Activated B cell treated with CpG ODN at 0.5 μM for 24 hours (primary cell): ENCODE data around the gene COPE. TPM values are rescaled to one million over a fixed set of nuclear protein-coding genes. Genes with fewer than 3 reads are reported as not detected.

Source experiments
- ATAC-seq: fragments of 200-7000 bp; cut with Tn5 transposase; one replicate; pipeline ENCODE4 v1.10.0; 2021; ENCODE audit warnings: low read depth, mild to moderate bottlenecking, moderate library complexity
- CTCF ChIA-PET: fragments of 350-600 bp; sonication (Branson Sonifier 250); formaldehyde crosslinking; loops from one replicate; lab custom pipeline; 2021; ENCODE audit warnings: antibody characterized with exemption; lab: Charles Lee
- POLR2A ChIA-PET: fragments of 350-600 bp; sonication (Branson Sonifier 250); formaldehyde crosslinking; loops from one replicate; lab custom pipeline; 2021; ENCODE audit warnings: antibody characterized with exemption; lab: Charles Lee
- DNase-seq: peaks from one replicate; pipeline ENCODE4 v3.0.0; 2022
- H3K27ac Mint-ChIP-seq: one replicate; pipeline ENCODE4 v1.8.0; 2020; ENCODE audit warnings: mixed read lengths
- H3K27me3 Mint-ChIP-seq: one replicate; pipeline ENCODE4 v1.8.0; 2021; ENCODE audit warnings: mixed read lengths
- H3K36me3 Mint-ChIP-seq: one replicate; pipeline ENCODE4 v1.8.0; 2021; ENCODE audit warnings: low read depth, mixed read lengths
- H3K4me1 Mint-ChIP-seq: one replicate; pipeline ENCODE4 v1.8.0; 2021; ENCODE audit warnings: mixed read lengths
- H3K4me3 Mint-ChIP-seq: one replicate; pipeline ENCODE4 v1.8.0; 2020; ENCODE audit warnings: mild to moderate bottlenecking, mixed read lengths
- H3K9me3 Mint-ChIP-seq: one replicate; pipeline ENCODE4 v1.8.0; 2020; ENCODE audit warnings: mixed read lengths
- intact Hi-C: fragments of 100-400 bp; cut with micrococcal nuclease; formaldehyde crosslinking; loops from one replicate; pipeline ENCODE4 v1.15.1; 2024
- total RNA-seq: library from RNA; stranded (reverse); gene quantifications from 2 replicates; pipeline ENCODE4 v1.2.3, GENCODE V29; 2022
- TF ChIP-seq, protein P1 (sequence below): fragments of 200-600 bp; IDR thresholded peaks from one replicate; pipeline ENCODE4 v1.8.0; 2022; ENCODE audit warnings: antibody characterized with exemption, mild to moderate bottlenecking

Gene COPE
- total RNA-seq, 1 donor from 2014 or later, result 253 TPM

DNA sequence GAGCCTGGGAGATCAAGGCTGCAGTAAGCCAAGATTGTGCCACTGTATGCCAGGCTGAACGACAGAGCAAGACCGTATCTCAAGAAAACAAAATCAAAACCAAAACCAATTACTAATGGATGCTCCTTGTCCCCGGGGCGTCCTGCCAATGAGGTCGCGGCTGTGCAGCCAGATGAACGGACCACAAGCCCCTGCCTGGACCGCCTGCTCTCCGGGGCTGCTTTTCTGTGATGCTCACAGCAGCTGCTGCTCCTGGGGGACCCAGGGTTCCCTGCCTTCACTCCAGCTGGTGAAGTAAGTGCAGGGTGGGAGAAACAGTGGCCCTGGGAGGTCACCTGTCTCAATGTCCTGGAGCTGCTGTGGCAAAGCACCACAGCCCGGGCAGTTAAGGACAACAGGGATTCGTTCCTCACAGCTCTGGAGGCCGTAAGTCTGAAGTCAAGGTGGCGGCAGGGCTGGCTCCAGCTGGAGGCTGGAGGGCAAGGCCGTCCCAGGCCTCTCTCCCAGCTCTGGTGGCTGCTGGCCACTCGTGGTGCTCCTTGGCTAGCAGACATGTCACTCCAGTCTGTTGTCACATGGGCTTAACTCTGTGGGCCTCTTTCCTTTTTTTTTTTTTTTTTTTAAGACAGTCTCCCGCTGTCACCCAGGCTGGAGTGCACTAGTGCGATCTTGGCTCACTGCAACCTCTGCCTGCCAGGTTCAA, 10.1 kb downstream of the COPE start:
- ATAC-seq (no peak), DNase-seq (no peak)
- Mint-ChIP-seq H3K4me1 (peaks cover 2% of the 10 kb centered on the region), H3K27ac (no peak overlapping the region), H3K27me3 (no peaks in the 10 kb centered on the region), H3K9me3 (no peaks in the 10 kb centered on the region), H3K4me3 (no peak overlapping the region), H3K36me3 (peaks cover 59% of the 10 kb centered on the region)
- intact Hi-C loops, result no loop called here
- ChIA-PET POLR2A (no interaction called here), CTCF (no interaction called here)
- TF ChIP-seq, protein P1, sequence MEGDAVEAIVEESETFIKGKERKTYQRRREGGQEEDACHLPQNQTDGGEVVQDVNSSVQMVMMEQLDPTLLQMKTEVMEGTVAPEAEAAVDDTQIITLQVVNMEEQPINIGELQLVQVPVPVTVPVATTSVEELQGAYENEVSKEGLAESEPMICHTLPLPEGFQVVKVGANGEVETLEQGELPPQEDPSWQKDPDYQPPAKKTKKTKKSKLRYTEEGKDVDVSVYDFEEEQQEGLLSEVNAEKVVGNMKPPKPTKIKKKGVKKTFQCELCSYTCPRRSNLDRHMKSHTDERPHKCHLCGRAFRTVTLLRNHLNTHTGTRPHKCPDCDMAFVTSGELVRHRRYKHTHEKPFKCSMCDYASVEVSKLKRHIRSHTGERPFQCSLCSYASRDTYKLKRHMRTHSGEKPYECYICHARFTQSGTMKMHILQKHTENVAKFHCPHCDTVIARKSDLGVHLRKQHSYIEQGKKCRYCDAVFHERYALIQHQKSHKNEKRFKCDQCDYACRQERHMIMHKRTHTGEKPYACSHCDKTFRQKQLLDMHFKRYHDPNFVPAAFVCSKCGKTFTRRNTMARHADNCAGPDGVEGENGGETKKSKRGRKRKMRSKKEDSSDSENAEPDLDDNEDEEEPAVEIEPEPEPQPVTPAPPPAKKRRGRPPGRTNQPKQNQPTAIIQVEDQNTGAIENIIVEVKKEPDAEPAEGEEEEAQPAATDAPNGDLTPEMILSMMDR, result no peak

DNA sequence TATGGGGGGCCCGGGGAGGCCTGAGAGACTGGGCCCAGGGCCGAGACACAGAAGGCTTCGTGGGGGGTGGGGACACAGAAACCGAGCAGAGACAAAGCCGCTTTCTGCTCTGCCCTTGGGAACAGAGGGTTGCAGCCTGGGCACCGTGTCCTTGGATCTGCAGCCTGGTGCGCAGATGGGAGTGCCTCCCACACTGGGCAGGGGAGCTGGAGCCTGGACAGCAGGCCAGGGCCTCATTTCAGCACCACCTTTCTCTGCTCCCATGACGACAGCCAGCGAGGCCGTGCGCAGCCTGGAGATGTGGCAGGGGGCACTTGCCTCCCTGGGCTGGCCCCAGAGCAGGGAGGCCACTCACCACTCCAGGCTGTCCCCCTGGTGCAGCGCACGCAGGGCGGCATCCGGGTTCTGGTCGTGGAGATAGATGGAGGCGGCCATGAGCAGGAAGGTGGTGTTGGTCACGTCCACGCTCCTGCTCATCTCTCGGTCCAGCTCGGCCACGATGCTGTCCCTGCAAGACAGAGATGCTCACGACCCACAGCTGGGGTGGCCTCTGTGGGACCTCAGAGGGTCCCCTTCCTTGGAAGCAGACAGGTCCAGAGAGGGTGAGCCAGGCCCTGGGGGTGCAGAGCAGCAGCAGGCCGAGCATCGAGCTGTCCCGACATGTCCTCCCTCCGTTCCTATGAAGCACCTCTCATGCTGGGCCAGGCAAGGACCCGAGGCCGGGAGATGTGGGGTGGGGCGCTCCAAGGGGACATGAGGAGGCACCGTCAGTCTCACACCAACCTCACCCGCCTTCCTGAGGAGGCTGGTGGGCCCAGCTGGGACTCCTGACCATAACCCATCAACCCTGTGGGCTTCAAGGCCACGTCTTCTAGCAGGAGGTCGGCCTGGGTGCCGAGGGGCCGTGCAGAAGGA, 12.3 kb downstream of the COPE start:
- no peak overlapping the region for H3K27ac Mint-ChIP-seq
- TF ChIP-seq, protein P1, result no peak
- ChIA-PET POLR2A (interaction anchor here (1.6 kb wide), 1 partner anchor 12 kb away, joined by 4 read pairs; the partner anchor contains the start of genes COPE and DDX49), CTCF (no interaction called here)
- ATAC-seq (no peak), DNase-seq (no peak)
- H3K36me3 Mint-ChIP-seq, result peaks cover 49% of the 10 kb centered on the region
- no peaks in the 10 kb centered on the region for H3K27me3 Mint-ChIP-seq
- intact Hi-C loops, result no loop called here
- no peaks in the 10 kb centered on the region for H3K9me3 Mint-ChIP-seq
- no peaks in the 10 kb centered on the region for H3K4me1 Mint-ChIP-seq
- no peak overlapping the region for H3K4me3 Mint-ChIP-seq

DNA sequence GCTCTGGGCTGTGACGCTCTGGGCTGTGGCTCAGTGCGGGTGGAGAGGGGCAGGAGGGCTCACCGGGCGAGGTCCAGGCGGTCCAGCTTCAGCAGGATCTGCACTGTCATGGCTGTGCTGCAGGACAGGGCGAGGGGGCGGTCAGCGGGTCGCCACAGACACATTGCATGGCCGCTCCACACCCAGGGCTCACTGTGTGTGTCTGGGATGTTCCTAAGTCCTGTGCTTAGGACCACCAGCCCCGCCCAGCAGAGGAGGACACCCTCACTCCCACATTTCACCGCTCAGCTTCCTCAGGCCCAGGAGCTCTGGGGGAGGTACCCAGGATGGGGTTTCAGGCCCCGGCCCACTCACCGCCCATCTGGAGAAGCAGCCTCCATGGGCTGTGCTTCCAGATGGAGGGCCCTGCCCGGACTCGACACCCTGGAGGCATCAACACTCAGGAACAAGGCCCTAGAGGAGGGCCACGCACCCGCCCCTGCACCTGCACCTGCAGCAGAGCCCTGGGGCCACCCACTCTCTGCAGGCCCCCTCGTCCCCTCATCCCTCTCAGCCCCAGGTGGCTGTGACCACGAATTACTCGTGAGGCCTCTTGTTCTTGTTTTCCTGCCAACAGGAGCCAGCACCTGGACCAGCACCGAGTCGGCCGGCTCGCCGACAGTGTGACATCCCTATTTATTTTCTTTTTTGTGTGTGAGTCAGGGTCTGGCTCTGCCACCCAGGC, 13.5 kb downstream of the COPE start:
- TF ChIP-seq, protein P1, result no peak
- ATAC-seq (no peak), DNase-seq (no peak)
- Mint-ChIP-seq H3K4me1 (no peaks in the 10 kb centered on the region), H3K4me3 (no peak overlapping the region), H3K27ac (no peak overlapping the region), H3K9me3 (no peaks in the 10 kb centered on the region), H3K27me3 (no peaks in the 10 kb centered on the region), H3K36me3 (peaks cover 51% of the 10 kb centered on the region)
- intact Hi-C loops, result no loop called here
- CTCF ChIA-PET, result no interaction called here
- POLR2A ChIA-PET, result interaction anchor here (1.6 kb wide), 1 partner anchor 14 kb away, joined by 4 read pairs; the partner anchor contains the start of genes COPE and DDX49

DNA sequence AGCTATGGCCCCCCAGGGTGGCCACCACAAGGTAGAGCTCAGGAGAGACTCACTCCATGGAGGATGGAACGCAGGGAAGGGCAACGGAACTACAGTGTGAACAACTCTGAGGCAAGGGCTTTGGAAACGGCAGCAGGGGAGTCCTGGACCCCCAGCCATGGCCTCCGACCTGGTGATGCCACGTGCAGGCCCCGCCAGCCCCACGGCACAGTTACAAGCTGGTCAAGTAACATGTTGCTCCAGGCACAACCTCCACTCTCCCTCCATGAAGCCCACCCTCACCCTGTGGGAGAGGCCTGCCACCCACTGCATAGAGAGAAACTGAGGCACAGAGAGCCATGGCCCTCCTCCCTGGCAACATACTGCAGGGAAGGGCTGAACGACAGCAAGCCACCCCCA, 14.1 kb downstream of the COPE start:
- no peak overlapping the region for H3K4me3 Mint-ChIP-seq
- CTCF ChIA-PET, result no interaction called here
- DNase-seq, result no peak
- no peak for ATAC-seq
- H3K27ac Mint-ChIP-seq, result no peak overlapping the region
- no peaks in the 10 kb centered on the region for H3K27me3 Mint-ChIP-seq
- no peaks in the 10 kb centered on the region for H3K4me1 Mint-ChIP-seq
- intact Hi-C loops, result no loop called here
- peaks cover 50% of the 10 kb centered on the region for H3K36me3 Mint-ChIP-seq
- POLR2A ChIA-PET, result no interaction called here
- H3K9me3 Mint-ChIP-seq, result no peaks in the 10 kb centered on the region
- TF ChIP-seq, protein P1, result no peak
